Body of pancreas (tissue), 4 donors: ENCODE data around the gene CCDC116.

Experiments used
- CTCF ChIP-seq, 7 experiments: fragments of 450-650 bp in 4 of 7; fragments of 200-600 bp in 3 of 7; sonication (generic) in 3 of 7; IDR thresholded peaks; one replicate each; pipeline ENCODE4 v1.5.1; 2016 to 2019; ENCODE audit warnings: antibody characterized with exemption in 7 of 7
- POLR2A ChIP-seq, 3 donors: fragments of 450-650 bp; IDR thresholded peaks; one replicate each; pipeline ENCODE4 v1.6.1; 2016; ENCODE audit warnings: antibody characterized with exemption in 3 of 3, mild to moderate bottlenecking in 2 of 3

DNA sequence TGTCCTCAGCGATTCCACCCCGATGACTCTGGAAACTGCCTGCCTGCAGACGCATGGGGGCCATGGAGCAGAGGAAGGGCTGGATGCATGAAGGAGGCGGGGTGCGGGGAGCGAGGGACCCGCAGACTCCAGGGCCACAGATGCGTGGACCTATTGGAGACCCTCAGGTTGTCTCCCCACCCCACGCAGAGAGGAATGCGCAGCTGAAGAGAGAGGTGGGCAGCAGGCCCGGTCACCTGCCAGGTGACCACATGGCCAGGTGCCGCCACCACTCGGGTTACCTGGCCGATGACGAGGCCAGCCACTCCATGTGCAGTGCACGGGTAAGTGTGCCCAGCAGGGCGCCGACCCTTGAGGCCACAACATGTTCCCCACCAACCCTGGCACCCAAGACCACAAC, 371 bp downstream of the CCDC116 start:
- TF ChIP-seq CTCF (IDR thresholded peaks at IDR 0.05) (no peak), POLR2A (IDR thresholded peaks at IDR 0.05) (no peak)
